GM06990 (cell line): ENCODE measurements around the gene NBR1.
"Not testable (repeated sequence)": the region's sequence is repeated elsewhere in the genome, so short reads cannot be mapped to it uniquely, and the experiment has no call there.

Experiments
- DNase-seq: peaks from one replicate; pipeline ENCODE4 v3.0.0-alpha.2; 2011; ENCODE audit not compliant: insufficient read length; ENCODE audit errors: extremely low read depth
- H3K27me3 ChIP-seq: replicated peaks from 2 replicates; pipeline ENCODE4 v1.6.0; 2011; ENCODE audit warnings: low read length; ENCODE audit not compliant: control insufficient read depth, insufficient read depth
- H3K36me3 ChIP-seq: 2 replicates; pipeline ENCODE4 v1.5.1; 2011; ENCODE audit warnings: low read length; ENCODE audit not compliant: control insufficient read depth, insufficient read depth
- H3K4me3 ChIP-seq: replicated peaks from 2 replicates; pipeline ENCODE4 v1.5.1; 2011; ENCODE audit warnings: low read depth, mild to moderate bottlenecking, control low read depth, low read length
- TF ChIP-seq, protein P1 (sequence below): IDR thresholded peaks from 2 replicates; pipeline ENCODE4 v1.5.1; 2011; ENCODE audit warnings: low read length, control low read depth, mild to moderate bottlenecking, inconsistent platforms; ENCODE audit not compliant: insufficient read depth, poor library complexity, severe bottlenecking

NBR1 gene

GRCh38 chr17:43140396-43141332 lies 30.4 kb upstream of the NBR1 start:
- TF ChIP-seq, protein P1, sequence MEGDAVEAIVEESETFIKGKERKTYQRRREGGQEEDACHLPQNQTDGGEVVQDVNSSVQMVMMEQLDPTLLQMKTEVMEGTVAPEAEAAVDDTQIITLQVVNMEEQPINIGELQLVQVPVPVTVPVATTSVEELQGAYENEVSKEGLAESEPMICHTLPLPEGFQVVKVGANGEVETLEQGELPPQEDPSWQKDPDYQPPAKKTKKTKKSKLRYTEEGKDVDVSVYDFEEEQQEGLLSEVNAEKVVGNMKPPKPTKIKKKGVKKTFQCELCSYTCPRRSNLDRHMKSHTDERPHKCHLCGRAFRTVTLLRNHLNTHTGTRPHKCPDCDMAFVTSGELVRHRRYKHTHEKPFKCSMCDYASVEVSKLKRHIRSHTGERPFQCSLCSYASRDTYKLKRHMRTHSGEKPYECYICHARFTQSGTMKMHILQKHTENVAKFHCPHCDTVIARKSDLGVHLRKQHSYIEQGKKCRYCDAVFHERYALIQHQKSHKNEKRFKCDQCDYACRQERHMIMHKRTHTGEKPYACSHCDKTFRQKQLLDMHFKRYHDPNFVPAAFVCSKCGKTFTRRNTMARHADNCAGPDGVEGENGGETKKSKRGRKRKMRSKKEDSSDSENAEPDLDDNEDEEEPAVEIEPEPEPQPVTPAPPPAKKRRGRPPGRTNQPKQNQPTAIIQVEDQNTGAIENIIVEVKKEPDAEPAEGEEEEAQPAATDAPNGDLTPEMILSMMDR, result no peak
- DNase-seq, result no peak
- H3K4me3 ChIP-seq, result no peak overlapping the region
- H3K36me3 ChIP-seq, result 0 out of 2 replicates have a peak, but pooled peaks cover 1% of the 10 kb centered on the region
- no peaks in the 10 kb centered on the region for H3K27me3 ChIP-seq

DNA sequence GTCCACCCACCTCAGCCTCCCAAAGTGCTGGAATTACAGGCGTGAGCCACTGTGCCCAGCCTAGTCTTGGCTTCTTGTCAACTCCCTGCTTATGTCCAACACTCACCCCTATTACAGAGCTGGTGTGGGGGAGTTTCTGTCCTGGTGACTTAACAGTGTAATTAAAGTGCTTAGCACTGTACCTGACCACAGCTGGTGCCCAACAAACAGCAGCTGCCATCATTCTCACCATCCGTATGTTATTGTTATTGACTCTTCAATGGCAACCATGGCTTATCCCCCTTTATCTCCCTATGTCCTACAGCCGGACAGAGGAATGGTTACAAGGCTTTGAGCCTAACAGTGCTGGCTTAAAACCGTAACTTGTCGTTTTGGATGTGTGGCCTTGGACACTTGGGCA lies 28.9 kb upstream of the NBR1 start:
- TF ChIP-seq, protein P1, result no peak
- H3K4me3 ChIP-seq, result no peak overlapping the region
- H3K36me3 ChIP-seq, result 0 out of 2 replicates have a peak, but pooled peaks cover 1% of the 10 kb centered on the region
- H3K27me3 ChIP-seq, result no peaks in the 10 kb centered on the region
- DNase-seq, result no peak

DNA sequence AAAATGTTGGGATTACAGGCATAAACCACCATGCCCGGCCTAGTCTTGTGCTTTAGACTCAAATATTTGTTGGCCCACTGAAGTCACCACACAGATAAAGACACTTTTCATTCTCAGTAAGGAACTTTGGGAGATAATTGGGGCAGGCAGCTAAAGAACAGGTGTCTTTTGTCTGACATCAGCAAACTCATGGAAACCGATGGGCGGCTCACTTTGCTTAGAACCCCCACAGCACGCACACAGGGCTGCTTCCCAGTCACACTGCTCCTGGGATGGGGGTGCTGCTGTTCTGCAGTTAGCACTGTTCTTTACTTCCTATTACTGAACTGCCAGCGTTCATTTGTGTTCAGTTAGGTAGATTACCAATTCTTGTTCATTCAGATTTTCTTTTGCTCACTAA lies 27.8 kb upstream of the NBR1 start:
- Histone ChIP-seq H3K4me3 (no peak overlapping the region), H3K27me3 (no peaks in the 10 kb centered on the region), H3K36me3 (0 out of 2 replicates have a peak, but pooled peaks cover 1% of the 10 kb centered on the region)
- DNase-seq, result no peak
- TF ChIP-seq, protein P1, result no peak

DNA sequence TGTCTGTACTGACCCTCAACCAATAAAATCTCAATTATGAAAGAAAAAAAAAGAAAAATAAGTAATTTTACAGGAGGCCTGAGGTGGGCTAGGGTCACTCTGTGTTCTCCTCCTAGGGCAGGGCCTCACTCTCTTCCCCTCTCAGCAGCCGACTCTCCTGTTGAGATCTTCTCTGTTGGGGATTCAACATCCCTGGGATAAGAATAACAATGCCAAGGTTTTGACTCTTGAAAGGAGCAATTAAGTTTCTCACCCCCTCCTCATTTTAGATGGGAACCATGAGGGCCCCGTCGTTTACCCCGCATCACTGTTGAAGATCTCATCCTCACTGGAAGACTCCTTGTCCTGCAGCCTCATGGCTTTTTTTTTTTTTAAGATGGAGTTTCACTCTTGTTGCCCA lies 24.4 kb upstream of the NBR1 start:
- Histone ChIP-seq H3K36me3 (0 out of 2 replicates have a peak, but pooled peaks cover 1% of the 10 kb centered on the region), H3K4me3 (no peak overlapping the region), H3K27me3 (no peaks in the 10 kb centered on the region)
- TF ChIP-seq, protein P1, result no peak
- no peak for DNase-seq

DNA sequence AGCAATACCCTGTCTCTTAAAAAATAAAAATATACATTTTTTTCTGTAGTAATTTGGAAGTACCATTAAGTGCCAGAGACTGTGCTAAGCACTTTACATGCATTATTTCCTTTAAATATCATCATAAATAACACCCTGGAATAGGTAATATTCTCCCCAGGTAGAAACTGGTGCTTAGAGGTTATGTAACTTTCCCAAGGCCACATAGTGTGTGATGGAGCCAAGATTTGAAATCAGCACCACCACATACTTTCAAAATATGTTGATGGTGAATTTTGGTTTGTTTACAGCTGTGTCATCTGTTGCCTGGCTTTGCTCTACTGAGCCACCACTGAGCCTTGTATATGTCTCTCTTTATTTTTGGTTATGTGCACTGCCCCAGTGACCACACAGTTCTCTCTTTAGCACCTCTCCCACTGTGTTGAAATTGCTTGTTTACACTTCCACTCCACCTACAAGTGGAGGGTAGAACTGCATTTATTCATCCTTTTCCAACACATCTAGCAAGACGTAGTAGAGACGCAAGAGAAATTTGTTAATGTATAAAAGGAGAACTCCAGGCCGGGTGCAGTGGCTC lies 19.0 kb upstream of the NBR1 start:
- TF ChIP-seq, protein P1, result no peak
- Histone ChIP-seq H3K27me3 (no peaks in the 10 kb centered on the region), H3K4me3 (no peak overlapping the region), H3K36me3 (no peaks in the 10 kb centered on the region)
- DNase-seq, result no peak

GRCh38 chr17:43153197-43153835 lies 17.7 kb upstream of the NBR1 start:
- not testable (repeated sequence) for H3K27me3 ChIP-seq, H3K4me3 ChIP-seq, H3K36me3 ChIP-seq, DNase-seq
